Measurements from ENCODE around the gene ZC3H14.
A peak's percentile ranks its signal among the peaks of the same experiment; 100 is the strongest.

ZC3H14 gene

GRCh38 chr14:88552876-88553275, 10.0 kb upstream of the ZC3H14 start:
- Histone ChIP-seq H3K4me3 (ENCODE audit: extremely low read depth, insufficient read depth, low read length, poor library complexity, severe bottlenecking) (peak overlapping the region; percentile 80), H3K4me1 (ENCODE audit: control insufficient read depth, insufficient read depth, low read length, poor library complexity, severe bottlenecking) (peaks cover 15% of the 10 kb centered on the region), H3K27ac (ENCODE audit: low read depth, low read length, severe bottlenecking) (no peak overlapping the region), H3K9me3 (ENCODE audit: control insufficient read depth, low read length) (no peaks in the 10 kb centered on the region), H3K36me3 (ENCODE audit: control insufficient read depth, insufficient read depth, low read length) (peaks cover 37% of the 10 kb centered on the region)
- no CpG with 5 or more reads among the region's 2 CpGs for WGBS, 2 experiments (ENCODE audit: insufficient coverage in 2 of 2)

- Histone ChIP-seq H3K9me3 (ENCODE audit: control insufficient read depth, low read length) (no peaks in the 10 kb centered on the region), H3K36me3 (ENCODE audit: control insufficient read depth, insufficient read depth, low read length) (peaks cover 26% of the 10 kb centered on the region), H3K4me3 (ENCODE audit: extremely low read depth, insufficient read depth, low read length, poor library complexity, severe bottlenecking) (peak overlapping the region; percentile 80), H3K27ac (ENCODE audit: low read depth, low read length, severe bottlenecking) (peak overlapping the region; percentile 93), H3K4me1 (ENCODE audit: control insufficient read depth, insufficient read depth, low read length, poor library complexity, severe bottlenecking) (peaks cover 15% of the 10 kb centered on the region)
- 1 to 3% methylated on average over 12 to 13 of the region's 19 CpGs for WGBS, 2 experiments (ENCODE audit: insufficient coverage in 2 of 2)
Observed at GRCh38 chr14:88553886-88554456, 8.9 kb upstream of the ZC3H14 start.

GRCh38 chr14:88554457-88555286, 8.2 kb upstream of the ZC3H14 start, which contains the start of gene PTPN21:
Gene PTPN21 (minus strand): TSS chr14:88555007. CDS start chr14:88550417, 4,590 bp downstream.
- H3K4me3 ChIP-seq (ENCODE audit: extremely low read depth, insufficient read depth, low read length, poor library complexity, severe bottlenecking), result peak within 1 kb of the TSS; percentile 80
- peaks cover 22% of the 10 kb centered on the region for H3K36me3 ChIP-seq (ENCODE audit: control insufficient read depth, insufficient read depth, low read length)
- 0 to 1% methylated on average over 58 to 66 of the region's 103 CpGs for WGBS, 2 experiments (ENCODE audit: insufficient coverage in 2 of 2)
- H3K4me1 ChIP-seq (ENCODE audit: control insufficient read depth, insufficient read depth, low read length, poor library complexity, severe bottlenecking), result peaks cover 15% of the 10 kb centered on the region
- no peaks in the 10 kb centered on the region for H3K9me3 ChIP-seq (ENCODE audit: control insufficient read depth, low read length)
- H3K27ac ChIP-seq (ENCODE audit: low read depth, low read length, severe bottlenecking), result peak within 1 kb of the TSS; percentile 93

GRCh38 chr14:88556581-88556980, 6.3 kb upstream of the ZC3H14 start:
- no peak overlapping the region for H3K27ac ChIP-seq (ENCODE audit: low read depth, low read length, severe bottlenecking)
- peaks cover 5% of the 10 kb centered on the region for H3K36me3 ChIP-seq (ENCODE audit: control insufficient read depth, insufficient read depth, low read length)
- WGBS, 2 experiments (ENCODE audit: insufficient coverage in 2 of 2), result 72 to 83% methylated on average over 2 of the region's 3 CpGs
- H3K9me3 ChIP-seq (ENCODE audit: control insufficient read depth, low read length), result no peaks in the 10 kb centered on the region
- no peak overlapping the region for H3K4me3 ChIP-seq (ENCODE audit: extremely low read depth, insufficient read depth, low read length, poor library complexity, severe bottlenecking)
- H3K4me1 ChIP-seq (ENCODE audit: control insufficient read depth, insufficient read depth, low read length, poor library complexity, severe bottlenecking), result peaks cover 15% of the 10 kb centered on the region

- WGBS, 2 experiments (ENCODE audit: insufficient coverage in 2 of 2), result 60% methylated on average over 1 of the region's 1 CpG; no CpG with 5 or more reads in 1 of the 2 experiments
- H3K27ac ChIP-seq (ENCODE audit: low read depth, low read length, severe bottlenecking), result no peak overlapping the region
- H3K36me3 ChIP-seq (ENCODE audit: control insufficient read depth, insufficient read depth, low read length), result no peaks in the 10 kb centered on the region
- H3K9me3 ChIP-seq (ENCODE audit: control insufficient read depth, low read length), result no peaks in the 10 kb centered on the region
- peaks cover 15% of the 10 kb centered on the region for H3K4me1 ChIP-seq (ENCODE audit: control insufficient read depth, insufficient read depth, low read length, poor library complexity, severe bottlenecking)
- H3K4me3 ChIP-seq (ENCODE audit: extremely low read depth, insufficient read depth, low read length, poor library complexity, severe bottlenecking), result no peak overlapping the region
Observed at GRCh38 chr14:88559852-88560251, 3.0 kb upstream of the ZC3H14 start.

- 0 to 100% methylated on average over 1 of the region's 5 CpGs for WGBS, 2 experiments (ENCODE audit: insufficient coverage in 2 of 2)
- Histone ChIP-seq H3K9me3 (ENCODE audit: control insufficient read depth, low read length) (no peaks in the 10 kb centered on the region), H3K27ac (ENCODE audit: low read depth, low read length, severe bottlenecking) (no peak overlapping the region), H3K36me3 (ENCODE audit: control insufficient read depth, insufficient read depth, low read length) (peaks cover 14% of the 10 kb centered on the region), H3K4me3 (ENCODE audit: extremely low read depth, insufficient read depth, low read length, poor library complexity, severe bottlenecking) (peak overlapping the region; percentile 81), H3K4me1 (ENCODE audit: control insufficient read depth, insufficient read depth, low read length, poor library complexity, severe bottlenecking) (no peaks in the 10 kb centered on the region)
Observed at GRCh38 chr14:88562532-88562830, 356 bp upstream of the ZC3H14 start.

- H3K4me3 ChIP-seq (ENCODE audit: extremely low read depth, insufficient read depth, low read length, poor library complexity, severe bottlenecking), result peak overlapping the region; percentile 81
- 44 to 47% methylated on average over 3 to 4 of the region's 7 CpGs for WGBS, 2 experiments (ENCODE audit: insufficient coverage in 2 of 2)
- H3K9me3 ChIP-seq (ENCODE audit: control insufficient read depth, low read length), result no peaks in the 10 kb centered on the region
- no peak overlapping the region for H3K27ac ChIP-seq (ENCODE audit: low read depth, low read length, severe bottlenecking)
- H3K36me3 ChIP-seq (ENCODE audit: control insufficient read depth, insufficient read depth, low read length), result peaks cover 27% of the 10 kb centered on the region
- no peaks in the 10 kb centered on the region for H3K4me1 ChIP-seq (ENCODE audit: control insufficient read depth, insufficient read depth, low read length, poor library complexity, severe bottlenecking)
Observed at GRCh38 chr14:88563845-88564244, 1.0 kb downstream of the ZC3H14 start.

GRCh38 chr14:88565427-88565826, 2.6 kb downstream of the ZC3H14 start:
- Histone ChIP-seq H3K9me3 (ENCODE audit: control insufficient read depth, low read length) (no peaks in the 10 kb centered on the region), H3K27ac (ENCODE audit: low read depth, low read length, severe bottlenecking) (no peak overlapping the region), H3K4me1 (ENCODE audit: control insufficient read depth, insufficient read depth, low read length, poor library complexity, severe bottlenecking) (no peaks in the 10 kb centered on the region), H3K36me3 (ENCODE audit: control insufficient read depth, insufficient read depth, low read length) (peaks cover 40% of the 10 kb centered on the region), H3K4me3 (ENCODE audit: extremely low read depth, insufficient read depth, low read length, poor library complexity, severe bottlenecking) (no peak overlapping the region)
- WGBS, 2 experiments (ENCODE audit: insufficient coverage in 2 of 2), result no CpG with 5 or more reads among the region's 5 CpGs

- H3K36me3 ChIP-seq (ENCODE audit: control insufficient read depth, insufficient read depth, low read length), result peaks cover 63% of the 10 kb centered on the region
- H3K9me3 ChIP-seq (ENCODE audit: control insufficient read depth, low read length), result no peaks in the 10 kb centered on the region
- 89 to 100% methylated on average over 1 to 2 of the region's 3 CpGs for WGBS, 2 experiments (ENCODE audit: insufficient coverage in 2 of 2)
- no peaks in the 10 kb centered on the region for H3K4me1 ChIP-seq (ENCODE audit: control insufficient read depth, insufficient read depth, low read length, poor library complexity, severe bottlenecking)
- no peak overlapping the region for H3K27ac ChIP-seq (ENCODE audit: low read depth, low read length, severe bottlenecking)
- no peak overlapping the region for H3K4me3 ChIP-seq (ENCODE audit: extremely low read depth, insufficient read depth, low read length, poor library complexity, severe bottlenecking)
Observed at GRCh38 chr14:88568196-88568595, 5.4 kb downstream of the ZC3H14 start.

GRCh38 chr14:88572117-88572516, 9.3 kb downstream of the ZC3H14 start:
- Histone ChIP-seq H3K36me3 (ENCODE audit: control insufficient read depth, insufficient read depth, low read length) (peaks cover 90% of the 10 kb centered on the region), H3K4me1 (ENCODE audit: control insufficient read depth, insufficient read depth, low read length, poor library complexity, severe bottlenecking) (no peaks in the 10 kb centered on the region), H3K9me3 (ENCODE audit: control insufficient read depth, low read length) (no peaks in the 10 kb centered on the region), H3K4me3 (ENCODE audit: extremely low read depth, insufficient read depth, low read length, poor library complexity, severe bottlenecking) (no peak overlapping the region), H3K27ac (ENCODE audit: low read depth, low read length, severe bottlenecking) (no peak overlapping the region)
- 100% methylated on average over 3 of the region's 4 CpGs; no CpG with 5 or more reads in 1 of the 2 experiments for WGBS, 2 experiments (ENCODE audit: insufficient coverage in 2 of 2)

GRCh38 chr14:88576222-88576621, 13.4 kb downstream of the ZC3H14 start:
- H3K4me3 ChIP-seq (ENCODE audit: extremely low read depth, insufficient read depth, low read length, poor library complexity, severe bottlenecking), result no peak overlapping the region
- H3K27ac ChIP-seq (ENCODE audit: low read depth, low read length, severe bottlenecking), result no peak overlapping the region
- H3K9me3 ChIP-seq (ENCODE audit: control insufficient read depth, low read length), result no peaks in the 10 kb centered on the region
- peaks cover 95% of the 10 kb centered on the region for H3K36me3 ChIP-seq (ENCODE audit: control insufficient read depth, insufficient read depth, low read length)
- no peaks in the 10 kb centered on the region for H3K4me1 ChIP-seq (ENCODE audit: control insufficient read depth, insufficient read depth, low read length, poor library complexity, severe bottlenecking)
- 98 to 100% methylated on average over 4 of the region's 5 CpGs for WGBS, 2 experiments (ENCODE audit: insufficient coverage in 2 of 2)

All from mesodermal cell (in vitro differentiated cells).